ENCODE results near the gene SCGB2A2.

Gene SCGB2A2

DNA sequence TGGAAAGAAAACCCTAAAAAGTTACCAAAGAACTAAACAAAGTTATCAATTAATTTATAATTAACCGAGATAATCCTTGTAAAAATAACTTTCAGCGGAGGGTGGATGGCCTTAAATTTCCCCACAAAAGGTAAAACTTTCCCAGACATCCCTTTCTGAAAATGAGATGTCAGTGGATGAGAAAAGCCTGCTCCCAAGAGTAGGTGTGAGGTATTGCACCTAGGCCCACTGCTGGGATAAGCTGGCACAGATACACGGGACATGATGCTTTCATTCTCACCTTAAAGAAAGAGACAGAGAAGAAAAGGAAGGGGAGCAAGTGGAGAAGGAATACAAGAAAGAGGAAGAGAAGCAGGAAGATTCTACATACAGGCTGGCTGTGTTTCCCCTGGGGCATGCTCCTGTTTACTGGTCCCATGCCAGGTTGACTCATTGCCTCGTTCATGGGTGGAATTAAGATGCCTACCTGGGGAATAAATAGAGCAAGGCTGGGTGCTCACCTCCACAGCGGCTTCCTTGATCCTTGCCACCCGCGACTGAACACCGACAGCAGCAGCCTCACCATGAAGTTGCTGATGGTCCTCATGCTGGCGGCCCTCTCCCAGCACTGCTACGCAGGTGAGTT is at the start of gene SCGB2A2:
Gene SCGB2A2 (plus strand): TSS at position 505 of the 625 bp plus-strand sequence. CDS start 59 bp downstream, at position 564.
- H3K4me3 ChIP-seq (ENCODE audit: low read depth, low read length): no peak within 1 kb of the TSS
- TF ChIP-seq, protein P1, sequence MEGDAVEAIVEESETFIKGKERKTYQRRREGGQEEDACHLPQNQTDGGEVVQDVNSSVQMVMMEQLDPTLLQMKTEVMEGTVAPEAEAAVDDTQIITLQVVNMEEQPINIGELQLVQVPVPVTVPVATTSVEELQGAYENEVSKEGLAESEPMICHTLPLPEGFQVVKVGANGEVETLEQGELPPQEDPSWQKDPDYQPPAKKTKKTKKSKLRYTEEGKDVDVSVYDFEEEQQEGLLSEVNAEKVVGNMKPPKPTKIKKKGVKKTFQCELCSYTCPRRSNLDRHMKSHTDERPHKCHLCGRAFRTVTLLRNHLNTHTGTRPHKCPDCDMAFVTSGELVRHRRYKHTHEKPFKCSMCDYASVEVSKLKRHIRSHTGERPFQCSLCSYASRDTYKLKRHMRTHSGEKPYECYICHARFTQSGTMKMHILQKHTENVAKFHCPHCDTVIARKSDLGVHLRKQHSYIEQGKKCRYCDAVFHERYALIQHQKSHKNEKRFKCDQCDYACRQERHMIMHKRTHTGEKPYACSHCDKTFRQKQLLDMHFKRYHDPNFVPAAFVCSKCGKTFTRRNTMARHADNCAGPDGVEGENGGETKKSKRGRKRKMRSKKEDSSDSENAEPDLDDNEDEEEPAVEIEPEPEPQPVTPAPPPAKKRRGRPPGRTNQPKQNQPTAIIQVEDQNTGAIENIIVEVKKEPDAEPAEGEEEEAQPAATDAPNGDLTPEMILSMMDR (IDR thresholded peaks at IDR 0.05; ENCODE audit: borderline replicate concordance, insufficient read depth, low read depth, low read length): 0 out of 2 replicates have a peak, but pooled peaks have one; percentile 18

DNA sequence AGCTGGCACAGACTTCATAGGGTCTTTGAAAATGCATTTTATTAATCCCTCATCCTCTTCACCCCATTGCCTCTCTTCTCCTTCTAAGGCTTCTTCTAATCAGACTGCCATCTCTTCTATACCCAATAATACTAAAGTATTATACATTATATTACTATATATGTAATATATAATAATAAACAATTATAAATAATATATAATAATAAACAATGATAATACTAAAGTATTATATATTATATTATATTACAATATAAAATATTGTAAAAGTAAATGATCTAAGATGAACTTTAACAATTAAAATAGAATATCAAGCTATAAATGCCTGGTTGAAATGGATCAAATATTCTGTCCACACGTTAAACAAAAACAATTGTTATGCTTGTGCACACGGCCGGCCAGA is 48.5 kb upstream of the SCGB2A2 start:
- no peak overlapping the region for H3K4me3 ChIP-seq (ENCODE audit: low read depth, low read length)
- TF ChIP-seq, protein P1 (IDR thresholded peaks at IDR 0.05; ENCODE audit: borderline replicate concordance, insufficient read depth, low read depth, low read length): no peak

DNA sequence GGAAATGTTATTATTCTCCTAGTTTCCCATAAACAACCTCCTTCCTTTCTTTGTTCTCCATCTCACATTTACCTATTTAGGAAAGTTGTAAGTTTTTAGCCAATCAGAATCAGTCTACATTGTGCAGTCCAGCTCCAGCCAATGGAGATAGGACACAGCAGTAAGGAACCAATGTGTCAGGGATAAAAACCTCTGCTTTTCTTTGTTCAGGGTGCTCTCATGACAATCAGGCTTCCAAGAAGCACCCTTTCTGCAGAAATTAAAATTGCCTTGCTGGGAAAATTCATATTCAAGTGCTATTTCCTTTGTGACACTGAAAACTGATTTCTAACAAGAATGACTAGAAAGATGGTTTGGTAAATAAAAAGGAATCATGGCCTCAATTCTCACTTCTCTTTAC is 46.9 kb upstream of the SCGB2A2 start:
- H3K4me3 ChIP-seq (ENCODE audit: low read depth, low read length): no peak overlapping the region

DNA sequence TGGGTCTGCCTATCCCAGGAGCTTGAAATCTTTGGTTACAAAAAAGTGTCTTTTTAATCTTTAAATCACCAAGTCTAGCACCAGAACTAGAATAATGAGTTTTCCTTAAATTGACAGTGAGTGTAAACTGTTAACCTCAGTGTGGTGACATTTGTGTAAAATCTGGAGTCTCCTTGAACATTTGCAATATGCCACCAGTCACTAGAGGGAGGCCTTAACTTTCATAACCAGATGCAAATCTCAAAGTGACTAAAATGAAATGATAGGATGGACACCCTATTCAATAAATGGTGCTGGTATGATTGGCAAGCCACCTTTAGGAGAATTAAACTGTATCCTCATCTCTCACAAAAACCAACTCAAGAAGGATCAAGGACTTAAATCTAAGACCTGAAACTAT is 36.2 kb upstream of the SCGB2A2 start:
- TF ChIP-seq, protein P1 (IDR thresholded peaks at IDR 0.05; ENCODE audit: borderline replicate concordance, insufficient read depth, low read depth, low read length): no peak
- no peak overlapping the region for H3K4me3 ChIP-seq (ENCODE audit: low read depth, low read length)

More for the DNA sequence above, 46.9 kb upstream of the SCGB2A2 start:
- TF ChIP-seq, protein P1 (IDR thresholded peaks at IDR 0.05; ENCODE audit: borderline replicate concordance, insufficient read depth, low read depth, low read length): no peak

DNA sequence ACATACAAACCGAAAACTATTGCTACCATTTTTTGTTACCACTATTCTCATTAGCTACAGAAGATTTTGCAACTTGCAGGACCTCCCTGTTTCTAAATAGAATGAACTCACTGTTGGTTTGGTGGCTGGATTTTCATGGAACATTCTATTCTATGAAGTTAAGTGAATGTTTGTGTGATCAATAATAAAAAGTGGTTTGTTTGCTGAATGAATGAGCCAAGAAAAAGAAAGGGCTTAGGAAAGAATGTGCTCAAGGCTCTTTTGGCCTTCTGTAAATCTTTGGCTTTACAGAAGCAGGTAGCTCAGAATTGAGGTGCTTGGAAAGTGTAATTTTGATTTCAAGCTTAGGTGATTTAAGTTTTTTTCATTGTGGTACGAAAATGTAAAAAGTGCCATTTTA is 33.8 kb upstream of the SCGB2A2 start:
- H3K4me3 ChIP-seq (ENCODE audit: low read depth, low read length): no peak overlapping the region
- TF ChIP-seq, protein P1 (IDR thresholded peaks at IDR 0.05; ENCODE audit: borderline replicate concordance, insufficient read depth, low read depth, low read length): no peak

DNA sequence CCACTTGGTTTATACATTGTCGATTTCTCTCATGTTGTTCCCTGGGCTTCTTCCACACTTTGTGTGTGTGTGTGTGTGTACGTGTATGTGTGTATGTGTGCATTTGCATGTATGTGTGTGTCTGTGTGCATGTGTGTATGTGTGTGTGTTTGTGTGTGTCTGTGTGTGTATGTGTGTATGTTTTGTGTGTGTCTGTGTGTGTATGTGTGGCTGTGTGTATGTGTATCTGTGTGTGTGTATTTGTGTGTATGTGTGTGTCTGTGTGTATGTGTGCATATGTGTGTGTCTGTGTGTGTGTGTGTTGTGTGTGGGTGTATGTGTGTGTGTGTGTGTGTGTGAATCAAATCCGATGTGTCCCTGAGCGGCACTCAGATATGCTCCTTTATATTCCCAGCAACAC is 32.5 kb upstream of the SCGB2A2 start:
- no peak overlapping the region for H3K4me3 ChIP-seq (ENCODE audit: low read depth, low read length)
- TF ChIP-seq, protein P1 (IDR thresholded peaks at IDR 0.05; ENCODE audit: borderline replicate concordance, insufficient read depth, low read depth, low read length): no peak

DNA sequence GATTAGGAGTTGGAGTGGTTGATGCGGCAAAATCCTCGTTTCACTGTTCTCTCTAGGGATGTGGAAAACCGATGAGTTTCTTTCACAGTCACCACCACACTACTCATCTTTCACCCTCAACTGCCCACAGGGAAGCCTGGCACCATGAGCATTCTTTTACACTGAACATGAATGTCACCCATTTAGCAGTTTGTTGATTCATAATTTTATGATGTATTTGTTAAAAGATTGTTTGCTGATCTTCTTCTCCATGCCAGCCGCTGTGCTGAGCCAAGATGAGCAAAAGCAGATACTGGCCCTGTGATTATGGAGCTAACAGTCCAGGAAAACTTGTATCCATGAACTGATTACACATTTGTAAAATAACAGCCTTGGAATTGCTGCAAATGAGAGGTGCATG is 31.8 kb upstream of the SCGB2A2 start:
- TF ChIP-seq, protein P1 (IDR thresholded peaks at IDR 0.05; ENCODE audit: borderline replicate concordance, insufficient read depth, low read depth, low read length): no peak
- no peak overlapping the region for H3K4me3 ChIP-seq (ENCODE audit: low read depth, low read length)
